Activated CD4-positive, alpha-beta memory T cell treated with anti-CD3 and anti-CD28 coated beads, Interleukin-2, amount 10 ng/mL, durations not matched to agents 7 days and 5 days (primary cell): ENCODE measurements around the gene SLC47A1. TPM values are rescaled to one million over a fixed set of nuclear protein-coding genes. Genes with fewer than 3 reads are reported as not detected.
A peak's percentile ranks its signal among the peaks of the same experiment; 100 is the strongest.
"Not testable (repeated sequence)": the region's sequence is repeated elsewhere in the genome, so short reads cannot be mapped to it uniquely, and the experiment has no call there.

Experiments used
- CTCF ChIA-PET: fragments of 350-600 bp; sonication (Branson Sonifier 250); formaldehyde crosslinking; loops from one replicate; lab custom pipeline; 2021; ENCODE audit warnings: antibody characterized with exemption, inconsistent platforms; lab: Charles Lee
- POLR2A ChIA-PET: fragments of 350-600 bp; sonication (Branson Sonifier 250); formaldehyde crosslinking; loops from one replicate; lab custom pipeline; 2021; ENCODE audit warnings: antibody characterized with exemption; lab: Charles Lee
- DNase-seq: peaks from one replicate; pipeline ENCODE4 v3.0.0-alpha.2; 2020
- H3K27ac Mint-ChIP-seq: one replicate; pipeline ENCODE4 v1.8.0; 2021; ENCODE audit warnings: mild to moderate bottlenecking, mixed read lengths
- H3K27me3 Mint-ChIP-seq: one replicate; pipeline ENCODE4 v1.8.0; 2021; ENCODE audit warnings: mixed read lengths
- H3K36me3 Mint-ChIP-seq: one replicate; pipeline ENCODE4 v1.8.0; 2021; ENCODE audit warnings: low read depth, mixed read lengths
- H3K4me1 Mint-ChIP-seq: one replicate; pipeline ENCODE4 v1.8.0; 2021; ENCODE audit warnings: mixed read lengths
- H3K4me3 Mint-ChIP-seq: one replicate; pipeline ENCODE4 v1.8.0; 2021; ENCODE audit warnings: mild to moderate bottlenecking, mixed read lengths
- H3K9me3 Mint-ChIP-seq: one replicate; pipeline ENCODE4 v1.8.0; 2021; ENCODE audit warnings: mixed read lengths
- total RNA-seq, 2 experiments: library from RNA; stranded (reverse); gene quantifications; one replicate each; pipeline ENCODE4 v1.2.3, GENCODE V29; 2021

The SLC47A1 gene
- total RNA-seq, 2 experiments from 2014 or later = 0.28 to 0.45 TPM

GRCh38 chr17:19507775-19508576, 25.7 kb upstream of the SLC47A1 start:
- H3K4me3 Mint-ChIP-seq = peak overlapping the region; percentile 78
- H3K4me1 Mint-ChIP-seq = peaks cover 8% of the 10 kb centered on the region
- ChIA-PET CTCF (no interaction called here), POLR2A (no interaction called here)
- H3K27ac Mint-ChIP-seq = peak overlapping the region; percentile 75
- no peaks in the 10 kb centered on the region for H3K9me3 Mint-ChIP-seq
- peak; percentile 85 for DNase-seq
- H3K27me3 Mint-ChIP-seq = peaks cover 3% of the 10 kb centered on the region
- peaks cover 4% of the 10 kb centered on the region for H3K36me3 Mint-ChIP-seq

- Mint-ChIP-seq H3K27ac (peak overlapping the region; percentile 64), H3K36me3 (peaks cover 4% of the 10 kb centered on the region), H3K4me1 (peaks cover 8% of the 10 kb centered on the region), H3K27me3 (peaks cover 3% of the 10 kb centered on the region), H3K4me3 (peak overlapping the region; percentile 78), H3K9me3 (no peaks in the 10 kb centered on the region)
- CTCF ChIA-PET = no interaction called here
- POLR2A ChIA-PET = interaction anchor here (0.9 kb wide), 1 partner anchor 26 kb away, joined by 3 read pairs; no protein-coding TSS in a partner anchor
- DNase-seq = no peak
These were observed 25.1 kb upstream of the SLC47A1 start for GRCh38 chr17:19508577-19508867.

- H3K4me1 Mint-ChIP-seq, H3K27me3 Mint-ChIP-seq, H3K36me3 Mint-ChIP-seq, H3K9me3 Mint-ChIP-seq, H3K27ac Mint-ChIP-seq, H3K4me3 Mint-ChIP-seq, DNase-seq, CTCF ChIA-PET: not testable (repeated sequence)
- POLR2A ChIA-PET = interaction anchor here (0.9 kb wide), 1 partner anchor 25 kb away, joined by 3 read pairs; no protein-coding TSS in a partner anchor
These were observed 24.3 kb upstream of the SLC47A1 start for GRCh38 chr17:19509281-19509852.

GRCh38 chr17:19510903-19511302, 22.8 kb upstream of the SLC47A1 start:
- DNase-seq = no peak
- H3K4me1 Mint-ChIP-seq = peaks cover 9% of the 10 kb centered on the region
- CTCF ChIA-PET = interaction anchor here (0.8 to 4.2 kb wide), 4 partner anchors 133 to 255 kb away, joined by 3 to 31 read pairs (median 6); no protein-coding TSS in a partner anchor
- peaks cover 3% of the 10 kb centered on the region for H3K27me3 Mint-ChIP-seq
- H3K36me3 Mint-ChIP-seq = peaks cover 4% of the 10 kb centered on the region
- no peak overlapping the region for H3K4me3 Mint-ChIP-seq
- H3K9me3 Mint-ChIP-seq = no peaks in the 10 kb centered on the region
- no peak overlapping the region for H3K27ac Mint-ChIP-seq
- POLR2A ChIA-PET = no interaction called here

GRCh38 chr17:19513897-19514488, 19.7 kb upstream of the SLC47A1 start:
- Mint-ChIP-seq H3K36me3 (no peaks in the 10 kb centered on the region), H3K27me3 (no peaks in the 10 kb centered on the region), H3K9me3 (no peaks in the 10 kb centered on the region), H3K4me1 (peaks cover 2% of the 10 kb centered on the region), H3K4me3 (no peak overlapping the region), H3K27ac (no peak overlapping the region)
- ChIA-PET CTCF (interaction anchor here (0.7 to 4.2 kb wide), 9 partner anchors 13 to 254 kb away, joined by 3 to 31 read pairs (median 4); partner anchors contain the start of genes ALDH3A2 and B9D1), POLR2A (interaction anchor here (1.1 kb wide), 1 partner anchor 253 kb away, joined by 3 read pairs; no protein-coding TSS in a partner anchor)
- DNase-seq = peak; percentile 66

GRCh38 chr17:19517699-19518098, 16.0 kb upstream of the SLC47A1 start:
- no peak for DNase-seq
- ChIA-PET CTCF (interaction anchor here (0.5 to 1.5 kb wide), 2 partner anchors 129 to 243 kb away, joined by 3 read pairs; no protein-coding TSS in a partner anchor), POLR2A (no interaction called here)
- H3K4me1 Mint-ChIP-seq = peaks cover 2% of the 10 kb centered on the region
- no peak overlapping the region for H3K4me3 Mint-ChIP-seq
- H3K27ac Mint-ChIP-seq = no peak overlapping the region
- peaks cover 1% of the 10 kb centered on the region for H3K27me3 Mint-ChIP-seq
- H3K9me3 Mint-ChIP-seq = no peaks in the 10 kb centered on the region
- no peaks in the 10 kb centered on the region for H3K36me3 Mint-ChIP-seq

- H3K36me3 Mint-ChIP-seq, DNase-seq, H3K4me1 Mint-ChIP-seq, H3K4me3 Mint-ChIP-seq, POLR2A ChIA-PET, H3K9me3 Mint-ChIP-seq, H3K27ac Mint-ChIP-seq: not testable (repeated sequence)
- CTCF ChIA-PET = interaction anchor here (1.0 kb wide), 1 partner anchor 243 kb away, joined by 3 read pairs; no protein-coding TSS in a partner anchor
- H3K27me3 Mint-ChIP-seq = peaks cover 11% of the 10 kb centered on the region
These were observed 14.0 kb upstream of the SLC47A1 start for GRCh38 chr17:19519388-19520291.

GRCh38 chr17:19520641-19521040, 13.0 kb upstream of the SLC47A1 start:
- no peaks in the 10 kb centered on the region for H3K4me1 Mint-ChIP-seq
- CTCF ChIA-PET = no interaction called here
- H3K27me3 Mint-ChIP-seq = peaks cover 14% of the 10 kb centered on the region
- POLR2A ChIA-PET = no interaction called here
- no peak overlapping the region for H3K27ac Mint-ChIP-seq
- DNase-seq = no peak
- no peak overlapping the region for H3K4me3 Mint-ChIP-seq
- H3K36me3 Mint-ChIP-seq = no peaks in the 10 kb centered on the region
- H3K9me3 Mint-ChIP-seq = no peaks in the 10 kb centered on the region

- POLR2A ChIA-PET = no interaction called here
- no peaks in the 10 kb centered on the region for H3K9me3 Mint-ChIP-seq
- CTCF ChIA-PET = no interaction called here
These were observed 10.0 kb upstream of the SLC47A1 start for GRCh38 chr17:19523690-19524089.

GRCh38 chr17:19526950-19527349, 6.7 kb upstream of the SLC47A1 start:
- H3K36me3 Mint-ChIP-seq, DNase-seq, POLR2A ChIA-PET, H3K4me3 Mint-ChIP-seq, H3K9me3 Mint-ChIP-seq, H3K4me1 Mint-ChIP-seq, H3K27ac Mint-ChIP-seq, CTCF ChIA-PET: not testable (repeated sequence)
- H3K27me3 Mint-ChIP-seq = peaks cover 33% of the 10 kb centered on the region

More at GRCh38 chr17:19523690-19524089, 10.0 kb upstream of the SLC47A1 start:
- no peaks in the 10 kb centered on the region for H3K4me1 Mint-ChIP-seq
- DNase-seq = no peak
- H3K27ac Mint-ChIP-seq = no peak overlapping the region
- H3K27me3 Mint-ChIP-seq = peaks cover 20% of the 10 kb centered on the region
- H3K36me3 Mint-ChIP-seq = no peaks in the 10 kb centered on the region
- no peak overlapping the region for H3K4me3 Mint-ChIP-seq

GRCh38 chr17:19531780-19532501, 1.7 kb upstream of the SLC47A1 start:
- Mint-ChIP-seq H3K36me3 (no peaks in the 10 kb centered on the region), H3K9me3 (no peaks in the 10 kb centered on the region), H3K4me3 (no peak overlapping the region), H3K27ac (no peak overlapping the region), H3K27me3 (peaks cover 51% of the 10 kb centered on the region), H3K4me1 (peaks cover 16% of the 10 kb centered on the region)
- CTCF ChIA-PET = interaction anchor here (1.1 kb wide), 1 partner anchor 213 kb away, joined by 3 read pairs; no protein-coding TSS in a partner anchor
- no peak for DNase-seq
- POLR2A ChIA-PET = no interaction called here
